OCI-M1 (cell line): ENCODE measurements around the gene VWA8.
"Not testable (repeated sequence)": the region's sequence is repeated elsewhere in the genome, so short reads cannot be mapped to it uniquely, and the experiment has no call there.

Source experiments
- DNase-seq: peaks from one replicate; lab custom pipeline; 2025; lab: John Stamatoyannopoulos, UW

Gene VWA8

GRCh38 chr13:41851351-41851750 is 109.6 kb downstream of the VWA8 start:
- DNase-seq = peak; percentile 39

GRCh38 chr13:41848435-41849255 is 112.3 kb downstream of the VWA8 start:
- DNase-seq = no peak

GRCh38 chr13:41847216-41847615 is 113.7 kb downstream of the VWA8 start:
- DNase-seq = no peak

GRCh38 chr13:41842036-41842620 is 118.8 kb downstream of the VWA8 start:
- DNase-seq = peak; percentile 22

DNA sequence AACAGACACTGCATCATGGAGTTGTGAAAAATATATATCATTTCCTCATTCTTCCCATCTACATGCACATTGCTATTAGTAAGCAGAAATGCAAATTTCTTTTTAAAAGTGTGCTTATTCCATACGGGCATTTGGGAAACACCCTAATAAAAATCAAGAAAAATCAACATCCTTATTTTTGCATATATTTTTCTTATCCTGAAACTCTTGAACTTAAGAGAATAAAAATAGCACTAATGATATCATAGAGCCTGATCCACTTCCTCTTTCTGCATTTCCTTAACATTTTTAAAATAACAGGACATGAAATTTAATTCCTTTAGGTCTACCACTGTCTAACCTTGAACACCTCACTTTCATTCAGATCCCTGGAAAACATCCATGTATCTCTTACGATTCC is 123.3 kb downstream of the VWA8 start:
- peak; percentile 59 for DNase-seq

GRCh38 chr13:41835871-41836270 is 125.0 kb downstream of the VWA8 start:
- no peak for DNase-seq

DNA sequence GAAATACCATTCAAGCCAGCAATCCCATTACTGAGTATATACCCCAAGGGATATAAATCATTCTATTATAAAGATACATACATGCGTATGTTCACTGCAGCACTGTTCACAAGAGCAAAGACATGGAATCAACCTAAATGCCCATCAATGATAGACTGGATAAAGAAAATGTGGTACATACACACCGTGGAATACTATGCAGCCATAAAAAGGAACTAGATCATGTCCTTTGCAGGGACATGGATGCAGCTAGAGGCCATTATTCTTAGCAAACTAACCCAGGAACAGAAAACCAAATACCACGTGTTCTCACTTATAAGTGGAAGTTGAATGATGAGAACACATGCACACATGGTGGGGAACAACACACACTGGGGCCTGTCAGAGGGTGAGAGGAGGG is 126.2 kb downstream of the VWA8 start:
- DNase-seq = not testable (repeated sequence)

DNA sequence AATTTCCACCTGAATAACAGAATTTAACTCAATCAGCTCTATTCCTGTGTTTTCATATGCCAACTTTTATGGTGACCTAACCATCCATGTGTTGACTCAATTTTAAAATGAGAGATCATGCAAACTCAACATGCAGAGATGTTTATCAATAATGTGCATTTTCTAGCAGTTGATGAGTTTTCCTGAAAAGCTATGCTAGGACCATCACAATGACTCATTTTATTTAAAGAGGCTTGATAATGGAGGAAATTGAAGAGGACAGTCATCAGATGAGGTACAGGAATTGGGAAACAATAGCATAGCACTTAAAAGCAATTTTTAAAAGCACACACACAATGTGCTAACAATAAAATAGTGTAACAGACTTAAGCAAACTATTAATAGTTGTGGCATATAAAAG is 127.1 kb downstream of the VWA8 start:
- no peak for DNase-seq

GRCh38 chr13:41833201-41833600 is 127.7 kb downstream of the VWA8 start:
- DNase-seq = no peak

- no peak for DNase-seq
Observed at GRCh38 chr13:41827507-41828213, 133.2 kb downstream of the VWA8 start.

- no peak for DNase-seq
Observed at GRCh38 chr13:41825691-41826090, 135.2 kb downstream of the VWA8 start.

DNA sequence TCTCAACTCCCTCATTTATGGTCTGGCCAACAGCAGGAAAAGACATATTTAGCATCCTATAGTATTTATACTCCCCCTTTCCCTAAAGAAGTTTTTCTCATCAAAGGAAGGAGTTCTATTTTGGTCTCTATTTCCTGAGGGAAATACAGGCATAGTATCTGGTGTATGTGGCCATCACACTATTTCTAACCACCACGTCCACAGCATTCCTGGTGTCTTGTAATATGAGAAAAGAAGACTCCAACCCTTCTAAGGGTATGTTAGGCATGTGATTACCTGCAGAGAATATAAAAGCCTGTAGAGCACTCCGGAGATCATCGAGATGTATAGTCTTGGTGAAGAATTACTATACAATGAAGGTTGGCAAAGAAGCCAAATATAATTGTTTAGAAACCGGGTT is 137.4 kb downstream of the VWA8 start:
- no peak for DNase-seq

GRCh38 chr13:41822560-41822959 is 138.3 kb downstream of the VWA8 start:
- no peak for DNase-seq

DNA sequence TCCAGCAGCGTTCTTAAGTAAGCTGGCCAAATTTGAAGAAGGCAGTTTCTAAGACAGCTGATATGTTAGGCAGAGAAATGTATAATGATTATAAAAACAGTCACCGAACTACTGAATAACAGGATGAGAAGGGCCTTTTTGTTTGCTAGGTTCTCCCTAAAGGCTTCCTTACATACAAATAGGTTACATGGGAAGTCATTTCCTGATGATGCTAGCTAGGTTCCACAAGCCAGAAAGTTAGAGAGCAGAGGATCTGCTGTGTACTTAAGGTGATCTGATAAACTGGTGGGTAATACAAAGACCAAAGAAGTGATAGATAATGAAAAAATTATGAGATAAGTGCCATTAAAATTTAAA is 139.7 kb downstream of the VWA8 start:
- no peak for DNase-seq

GRCh38 chr13:41820581-41821237 is 140.2 kb downstream of the VWA8 start:
- peak; percentile 28 for DNase-seq

- DNase-seq = no peak
Observed at GRCh38 chr13:41816057-41816456, 144.9 kb downstream of the VWA8 start.

DNA sequence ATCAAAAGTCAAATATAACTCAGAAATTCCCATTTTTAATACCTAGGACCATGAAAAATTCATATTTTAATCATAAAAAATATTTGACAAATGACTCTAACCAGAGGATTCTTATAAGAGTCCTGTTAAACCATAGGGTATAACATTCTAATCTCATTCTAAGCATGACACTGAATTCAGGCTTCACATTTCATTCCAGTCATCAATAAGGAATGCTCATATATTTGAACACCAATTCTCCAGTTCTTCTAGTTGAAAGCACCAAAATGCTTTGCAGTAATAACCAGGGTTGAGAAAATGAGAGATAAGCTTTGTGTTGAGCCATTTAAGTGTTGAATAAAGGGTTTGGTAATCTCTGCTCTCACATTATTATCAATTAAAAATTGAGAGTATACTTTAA is 147.5 kb downstream of the VWA8 start:
- no peak for DNase-seq

DNA sequence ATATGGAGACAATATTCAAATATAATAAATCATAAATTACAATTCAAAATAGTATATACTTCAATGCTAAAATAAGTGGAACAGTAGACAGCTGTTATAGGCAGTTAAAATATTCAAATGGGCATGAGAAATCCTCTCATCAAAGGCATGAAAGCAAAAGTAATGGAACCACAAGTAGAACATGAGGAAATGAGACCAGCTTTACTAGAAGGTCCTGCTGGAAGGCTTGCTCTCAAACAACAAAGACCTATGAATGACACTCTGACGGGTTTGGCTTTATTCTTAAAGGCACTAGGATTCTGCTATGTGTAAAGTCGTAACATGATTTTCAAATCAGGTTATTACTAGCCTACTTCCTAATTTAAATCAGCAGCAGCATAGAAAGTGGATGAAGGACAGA is 148.1 kb downstream of the VWA8 start:
- DNase-seq = no peak

- no peak for DNase-seq
Observed at GRCh38 chr13:41812237-41812636, 148.7 kb downstream of the VWA8 start.

DNA sequence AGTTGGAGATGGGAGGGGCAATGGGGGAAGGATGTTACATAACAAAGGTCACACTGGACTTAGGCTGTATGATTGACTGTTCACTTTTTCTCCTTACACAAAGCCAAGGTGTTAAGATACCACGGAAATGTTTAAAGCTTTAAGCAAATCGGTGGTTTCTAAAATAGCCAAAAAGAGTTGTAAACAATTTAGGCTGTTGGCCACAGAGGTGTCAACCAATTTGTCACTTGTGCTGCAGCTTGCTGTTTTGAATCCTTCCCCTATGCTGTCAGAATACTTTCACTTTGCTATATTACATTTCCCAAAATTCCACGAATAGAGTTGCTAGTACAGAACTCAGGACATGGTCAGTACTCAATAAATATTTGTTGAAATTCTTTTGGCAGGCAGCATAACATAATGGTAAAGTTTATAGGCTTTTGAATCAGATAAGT is 149.3 kb downstream of the VWA8 start:
- no peak for DNase-seq

GRCh38 chr13:41809962-41810361 is 150.9 kb downstream of the VWA8 start:
- no peak for DNase-seq

- DNase-seq = not testable (repeated sequence)
Observed at GRCh38 chr13:41803445-41803735, 157.5 kb downstream of the VWA8 start.
